ENCODE results near the gene PRDM9.
"Not testable (repeated sequence)": the region's sequence is repeated elsewhere in the genome, so short reads cannot be mapped to it uniquely, and the experiment has no call there.

The PRDM9 gene

GRCh38 chr5:23525751-23526150 is 18.3 kb downstream of the PRDM9 start:
- H3K9ac ChIP-seq (ENCODE audit: low read depth in 1 of 2, low read length in 2 of 2): no peak overlapping the region
- no peaks in the 10 kb centered on the region for H3K4me1 ChIP-seq (ENCODE audit: control insufficient read depth in 1 of 2, insufficient read depth in 2 of 2, low read length in 2 of 2)
- H3K27ac ChIP-seq (ENCODE audit: low read depth, low read length): no peak overlapping the region
- no peaks in the 10 kb centered on the region for H3K9me3 ChIP-seq (ENCODE audit: control insufficient read depth in 1 of 2, low read length in 2 of 2)
- no peak overlapping the region for H3K4me3 ChIP-seq (ENCODE audit: low read depth in 1 of 2, low read length in 2 of 2)
- H3K36me3 ChIP-seq (ENCODE audit: control insufficient read depth in 1 of 2, insufficient read depth in 2 of 2, low read length in 2 of 2): no peaks in the 10 kb centered on the region
- H3K27me3 ChIP-seq (ENCODE audit: control insufficient read depth in 1 of 2, insufficient read depth in 2 of 2, low read length in 2 of 2): no peaks in the 10 kb centered on the region

GRCh38 chr5:23526616-23527015 is 19.2 kb downstream of the PRDM9 start:
- not testable (repeated sequence) for H3K4me3 ChIP-seq (ENCODE audit: low read depth in 1 of 2, low read length in 2 of 2); H3K27ac ChIP-seq (ENCODE audit: low read depth, low read length); H3K9ac ChIP-seq (ENCODE audit: low read depth in 1 of 2, low read length in 2 of 2); H3K4me1 ChIP-seq (ENCODE audit: control insufficient read depth in 1 of 2, insufficient read depth in 2 of 2, low read length in 2 of 2); H3K27me3 ChIP-seq (ENCODE audit: control insufficient read depth in 1 of 2, insufficient read depth in 2 of 2, low read length in 2 of 2); H3K36me3 ChIP-seq (ENCODE audit: control insufficient read depth in 1 of 2, insufficient read depth in 2 of 2, low read length in 2 of 2); H3K9me3 ChIP-seq (ENCODE audit: control insufficient read depth in 1 of 2, low read length in 2 of 2)

- not testable (repeated sequence) for H3K4me3 ChIP-seq (ENCODE audit: low read depth in 1 of 2, low read length in 2 of 2); H3K27me3 ChIP-seq (ENCODE audit: control insufficient read depth in 1 of 2, insufficient read depth in 2 of 2, low read length in 2 of 2); H3K36me3 ChIP-seq (ENCODE audit: control insufficient read depth in 1 of 2, insufficient read depth in 2 of 2, low read length in 2 of 2); H3K4me1 ChIP-seq (ENCODE audit: control insufficient read depth in 1 of 2, insufficient read depth in 2 of 2, low read length in 2 of 2); H3K27ac ChIP-seq (ENCODE audit: low read depth, low read length); H3K9ac ChIP-seq (ENCODE audit: low read depth in 1 of 2, low read length in 2 of 2); H3K9me3 ChIP-seq (ENCODE audit: control insufficient read depth in 1 of 2, low read length in 2 of 2)
Observed at GRCh38 chr5:23527216-23527920, 20.0 kb downstream of the PRDM9 start.

GRCh38 chr5:23528677-23529076 is 21.3 kb downstream of the PRDM9 start:
- Histone ChIP-seq H3K27ac (ENCODE audit: low read depth, low read length) (no peak overlapping the region), H3K27me3 (ENCODE audit: control insufficient read depth in 1 of 2, insufficient read depth in 2 of 2, low read length in 2 of 2) (no peaks in the 10 kb centered on the region), H3K4me3 (ENCODE audit: low read depth in 1 of 2, low read length in 2 of 2) (no peak overlapping the region), H3K9me3 (ENCODE audit: control insufficient read depth in 1 of 2, low read length in 2 of 2) (no peaks in the 10 kb centered on the region), H3K9ac (ENCODE audit: low read depth in 1 of 2, low read length in 2 of 2) (no peak overlapping the region), H3K4me1 (ENCODE audit: control insufficient read depth in 1 of 2, insufficient read depth in 2 of 2, low read length in 2 of 2) (no peaks in the 10 kb centered on the region), H3K36me3 (ENCODE audit: control insufficient read depth in 1 of 2, insufficient read depth in 2 of 2, low read length in 2 of 2) (no peaks in the 10 kb centered on the region)

GRCh38 chr5:23530571-23530970 is 23.2 kb downstream of the PRDM9 start:
- no peak overlapping the region for H3K9ac ChIP-seq (ENCODE audit: low read depth in 1 of 2, low read length in 2 of 2)
- H3K9me3 ChIP-seq (ENCODE audit: control insufficient read depth in 1 of 2, low read length in 2 of 2): no peaks in the 10 kb centered on the region
- no peak overlapping the region for H3K4me3 ChIP-seq (ENCODE audit: low read depth in 1 of 2, low read length in 2 of 2)
- no peaks in the 10 kb centered on the region for H3K4me1 ChIP-seq (ENCODE audit: control insufficient read depth in 1 of 2, insufficient read depth in 2 of 2, low read length in 2 of 2)
- no peaks in the 10 kb centered on the region for H3K27me3 ChIP-seq (ENCODE audit: control insufficient read depth in 1 of 2, insufficient read depth in 2 of 2, low read length in 2 of 2)
- no peaks in the 10 kb centered on the region for H3K36me3 ChIP-seq (ENCODE audit: control insufficient read depth in 1 of 2, insufficient read depth in 2 of 2, low read length in 2 of 2)
- no peak overlapping the region for H3K27ac ChIP-seq (ENCODE audit: low read depth, low read length)

GRCh38 chr5:23571059-23571458 is 63.6 kb downstream of the PRDM9 start:
- peaks cover 3 to 5% of the 10 kb centered on the region in 2 donors for H3K9me3 ChIP-seq (ENCODE audit: control insufficient read depth in 1 of 2, low read length in 2 of 2)
- no peaks in the 10 kb centered on the region for H3K36me3 ChIP-seq (ENCODE audit: control insufficient read depth in 1 of 2, insufficient read depth in 2 of 2, low read length in 2 of 2)
- H3K4me3 ChIP-seq (ENCODE audit: low read depth in 1 of 2, low read length in 2 of 2): no peak overlapping the region

More at GRCh38 chr5:23571059-23571458, 63.6 kb downstream of the PRDM9 start:
- no peak overlapping the region for H3K27ac ChIP-seq (ENCODE audit: low read depth, low read length)
- H3K9ac ChIP-seq (ENCODE audit: low read depth in 1 of 2, low read length in 2 of 2): no peak overlapping the region
- H3K4me1 ChIP-seq (ENCODE audit: control insufficient read depth in 1 of 2, insufficient read depth in 2 of 2, low read length in 2 of 2): no peaks in the 10 kb centered on the region
- H3K27me3 ChIP-seq (ENCODE audit: control insufficient read depth in 1 of 2, insufficient read depth in 2 of 2, low read length in 2 of 2): no peaks in the 10 kb centered on the region
